Type B pancreatic cell (in vitro differentiated cells): ENCODE results near the gene HCK. TPM values are rescaled to one million over a fixed set of nuclear protein-coding genes. Genes with fewer than 3 reads are reported as not detected.
A peak's percentile ranks its signal among the peaks of the same experiment; 100 is the strongest.

Experiments used
- DNase-seq: peaks from one replicate; pipeline ENCODE4 v3.0.0; 2021; ENCODE audit warnings: mixed read lengths; ENCODE audit not compliant: unreplicated experiment; ENCODE audit errors: extremely low spot score
- H3K27ac Mint-ChIP-seq: 2 replicates; pipeline ENCODE4 v1.8.0; 2021; ENCODE audit warnings: mild to moderate bottlenecking, mixed read lengths
- H3K27me3 Mint-ChIP-seq: 2 replicates; pipeline ENCODE4 v1.8.0; 2021; ENCODE audit warnings: mixed read lengths
- H3K36me3 Mint-ChIP-seq: 2 replicates; pipeline ENCODE4 v1.8.0; 2021; ENCODE audit warnings: mixed read lengths
- H3K4me1 Mint-ChIP-seq: one replicate; pipeline ENCODE4 v1.8.0; 2021; ENCODE audit warnings: mixed read lengths; ENCODE audit not compliant: unreplicated experiment
- H3K4me3 Mint-ChIP-seq: 2 replicates; pipeline ENCODE4 v1.8.0; 2021; ENCODE audit warnings: mild to moderate bottlenecking, mixed read lengths
- H3K9me3 Mint-ChIP-seq: 2 replicates; pipeline ENCODE4 v1.8.0; 2021; ENCODE audit warnings: mixed read lengths
- CTCF ChIP-seq: fragments of 200-600 bp; sonication (generic); conservative IDR thresholded peaks from 2 replicates; pipeline ENCODE4 v1.5.0; 2021; ENCODE audit warnings: antibody characterized with exemption, mild to moderate bottlenecking
- total RNA-seq: library from RNA; stranded (reverse); gene quantifications from 2 replicates; pipeline ENCODE4 v1.2.1, GENCODE V29; 2021; ENCODE audit warnings: low replicate concordance

HCK gene
- total RNA-seq, 1 donor from 2014 or later = not detected

DNA sequence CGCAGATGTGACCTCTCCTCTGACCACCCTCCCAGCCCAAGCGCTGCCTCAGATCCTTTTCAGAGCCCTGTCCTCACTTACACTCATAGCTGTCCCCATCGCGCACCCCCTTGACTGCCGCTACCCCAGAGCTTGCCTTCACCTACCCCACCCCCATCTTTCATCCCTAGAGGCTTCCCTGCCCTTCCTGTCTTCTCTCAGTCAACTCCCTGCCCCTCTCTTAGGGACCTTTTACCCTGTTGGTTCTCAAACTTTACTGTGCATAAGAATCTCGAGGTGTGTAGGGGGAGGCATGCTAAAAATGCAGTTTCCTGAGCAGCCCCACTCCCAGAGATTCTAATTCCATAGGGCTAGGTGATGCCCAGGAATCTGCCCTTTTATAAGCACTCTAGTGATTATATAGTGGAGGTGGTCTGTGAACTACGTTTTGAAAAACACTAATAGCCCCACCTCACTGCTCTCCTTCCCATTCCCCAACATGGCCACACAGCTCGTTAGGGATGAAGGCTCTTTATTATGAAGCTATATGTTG is 58.2 kb downstream of the HCK start:
- Mint-ChIP-seq H3K36me3 (peaks cover 10% of the 10 kb centered on the region), H3K9me3 (no peaks in the 10 kb centered on the region), H3K27me3 (no peaks in the 10 kb centered on the region), H3K27ac (peak overlapping the region; percentile 100), H3K4me1 (peaks cover 39% of the 10 kb centered on the region), H3K4me3 (peak overlapping the region; percentile 98)
- no peak for DNase-seq
- TF ChIP-seq CTCF = no peak

- no peak for TF ChIP-seq CTCF
- no peak for DNase-seq
- no peaks in the 10 kb centered on the region for H3K9me3 Mint-ChIP-seq
- peak overlapping the region; percentile 100 for H3K27ac Mint-ChIP-seq
- peaks cover 12% of the 10 kb centered on the region for H3K36me3 Mint-ChIP-seq
- no peaks in the 10 kb centered on the region for H3K27me3 Mint-ChIP-seq
- H3K4me1 Mint-ChIP-seq = peaks cover 42% of the 10 kb centered on the region
- peak overlapping the region; percentile 98 for H3K4me3 Mint-ChIP-seq
These were observed 58.7 kb downstream of the HCK start for GRCh38 chr20:32110727-32111126.

DNA sequence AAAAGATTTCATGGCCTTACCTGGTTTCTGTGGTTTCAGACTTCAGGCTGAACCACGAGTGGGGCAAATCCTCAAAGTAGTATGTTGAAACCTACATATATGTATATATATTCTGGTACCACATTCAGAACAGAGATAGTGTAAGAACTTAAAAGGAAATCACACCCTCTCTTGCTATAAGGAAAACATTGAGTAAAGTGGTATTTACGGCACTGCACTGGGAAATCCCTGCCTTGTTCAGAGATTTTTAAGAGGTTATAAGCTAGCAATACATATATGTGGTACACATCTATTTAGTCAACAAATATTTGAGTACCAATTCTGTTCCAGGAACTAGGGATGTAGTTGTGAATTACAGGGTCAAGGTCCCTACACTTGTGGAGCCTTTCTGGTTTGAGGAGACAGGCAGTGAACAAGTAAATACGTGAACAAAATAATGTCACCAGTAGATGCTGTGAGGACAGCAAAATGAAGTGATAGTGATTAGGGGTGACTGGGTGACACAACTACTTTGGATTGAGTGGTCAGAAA is 59.2 kb downstream of the HCK start:
- Mint-ChIP-seq H3K27me3 (no peaks in the 10 kb centered on the region), H3K36me3 (peaks cover 12% of the 10 kb centered on the region), H3K9me3 (no peaks in the 10 kb centered on the region), H3K4me1 (peaks cover 46% of the 10 kb centered on the region), H3K4me3 (peak overlapping the region; percentile 98), H3K27ac (peak overlapping the region; percentile 100)
- DNase-seq = no peak
- no peak for TF ChIP-seq CTCF

- Mint-ChIP-seq H3K4me1 (peaks cover 51% of the 10 kb centered on the region), H3K27me3 (no peaks in the 10 kb centered on the region), H3K36me3 (peaks cover 12% of the 10 kb centered on the region), H3K9me3 (no peaks in the 10 kb centered on the region), H3K27ac (peak overlapping the region; percentile 100), H3K4me3 (peak overlapping the region; percentile 98)
- DNase-seq = no peak
- TF ChIP-seq CTCF = no peak
These were observed 59.7 kb downstream of the HCK start for GRCh38 chr20:32111753-32112152.

DNA sequence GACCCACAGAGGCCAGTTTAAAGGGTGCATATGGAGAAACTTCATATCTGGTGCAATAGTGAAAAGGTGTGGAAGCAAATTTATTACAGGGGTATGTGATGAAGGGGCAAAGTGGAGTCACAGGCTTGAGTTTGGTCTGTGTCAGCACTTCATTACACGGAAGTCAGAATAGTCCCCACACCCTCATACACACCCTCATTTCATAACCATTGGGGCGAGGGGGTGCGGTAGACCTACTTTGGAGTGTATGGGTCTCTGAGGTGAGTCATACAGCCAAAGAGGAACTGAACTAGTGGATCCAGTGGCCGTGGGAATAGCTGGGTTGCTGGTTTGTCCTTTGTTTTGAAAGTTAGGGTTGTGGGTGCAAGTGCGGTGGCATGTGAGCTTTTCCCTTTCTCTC is 60.8 kb downstream of the HCK start:
- TF ChIP-seq CTCF = no peak
- peaks cover 62% of the 10 kb centered on the region for H3K4me1 Mint-ChIP-seq
- DNase-seq = no peak
- no peaks in the 10 kb centered on the region for H3K27me3 Mint-ChIP-seq
- peaks cover 12% of the 10 kb centered on the region for H3K36me3 Mint-ChIP-seq
- H3K4me3 Mint-ChIP-seq = peak overlapping the region; percentile 24
- no peaks in the 10 kb centered on the region for H3K9me3 Mint-ChIP-seq
- H3K27ac Mint-ChIP-seq = peak overlapping the region; percentile 80
